Smooth muscle cell of bladder (primary cell): ENCODE measurements around the gene TRAF3IP3. TPM values are rescaled to one million over a fixed set of nuclear protein-coding genes. Genes with fewer than 3 reads are reported as not detected.

ENCODE experiments used
- total RNA-seq: library from RNA; depleted of rRNA; stranded (reverse); fragments of >200 nt; gene quantifications from 2 replicates; pipeline ENCODE4 v1.2.3, GENCODE V29; 2014

TRAF3IP3 gene, protein sequence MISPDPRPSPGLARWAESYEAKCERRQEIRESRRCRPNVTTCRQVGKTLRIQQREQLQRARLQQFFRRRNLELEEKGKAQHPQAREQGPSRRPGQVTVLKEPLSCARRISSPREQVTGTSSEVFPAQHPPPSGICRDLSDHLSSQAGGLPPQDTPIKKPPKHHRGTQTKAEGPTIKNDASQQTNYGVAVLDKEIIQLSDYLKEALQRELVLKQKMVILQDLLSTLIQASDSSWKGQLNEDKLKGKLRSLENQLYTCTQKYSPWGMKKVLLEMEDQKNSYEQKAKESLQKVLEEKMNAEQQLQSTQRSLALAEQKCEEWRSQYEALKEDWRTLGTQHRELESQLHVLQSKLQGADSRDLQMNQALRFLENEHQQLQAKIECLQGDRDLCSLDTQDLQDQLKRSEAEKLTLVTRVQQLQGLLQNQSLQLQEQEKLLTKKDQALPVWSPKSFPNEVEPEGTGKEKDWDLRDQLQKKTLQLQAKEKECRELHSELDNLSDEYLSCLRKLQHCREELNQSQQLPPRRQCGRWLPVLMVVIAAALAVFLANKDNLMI
- under 0.01 and 0.28 TPM in 2 replicates for total RNA-seq

DNA sequence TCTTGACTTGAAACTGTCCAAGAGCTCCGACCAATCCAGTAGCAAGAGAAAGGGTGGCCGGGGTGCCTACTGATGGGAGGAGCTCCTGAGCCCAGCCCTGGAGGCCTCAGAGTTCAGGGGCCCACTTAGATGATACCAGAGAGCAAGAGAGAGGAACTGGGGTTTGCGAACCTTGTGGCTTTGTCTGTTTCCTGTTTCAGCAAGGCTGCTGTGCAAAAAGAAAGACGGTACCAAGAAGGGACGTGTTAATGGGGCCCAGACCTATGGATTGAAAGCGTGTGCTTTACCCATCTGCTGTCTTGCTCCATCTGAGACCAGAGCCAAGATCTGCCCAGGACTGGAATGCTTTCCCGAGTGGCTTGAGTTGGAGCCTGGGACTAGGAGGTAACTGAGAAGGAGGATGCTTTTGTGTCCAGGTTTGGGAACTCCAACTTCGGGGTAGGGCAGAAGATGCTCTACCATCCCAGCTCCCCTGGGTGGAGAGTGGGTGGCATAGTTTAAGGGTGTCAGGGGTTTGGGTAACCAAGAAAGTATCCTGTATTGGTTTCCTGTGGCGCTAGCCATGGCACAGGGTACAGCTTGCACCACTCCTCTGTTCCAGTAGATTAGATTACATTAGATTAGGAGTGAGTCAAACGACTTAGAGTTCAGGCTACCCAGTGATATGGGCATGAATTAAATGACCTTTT is at the start of gene TRAF3IP3:
TRAF3IP3 (plus strand) TSS at position 128 of the 689 bp plus-strand sequence. CDS start 3,987 bp downstream, outside the sequence.

DNA sequence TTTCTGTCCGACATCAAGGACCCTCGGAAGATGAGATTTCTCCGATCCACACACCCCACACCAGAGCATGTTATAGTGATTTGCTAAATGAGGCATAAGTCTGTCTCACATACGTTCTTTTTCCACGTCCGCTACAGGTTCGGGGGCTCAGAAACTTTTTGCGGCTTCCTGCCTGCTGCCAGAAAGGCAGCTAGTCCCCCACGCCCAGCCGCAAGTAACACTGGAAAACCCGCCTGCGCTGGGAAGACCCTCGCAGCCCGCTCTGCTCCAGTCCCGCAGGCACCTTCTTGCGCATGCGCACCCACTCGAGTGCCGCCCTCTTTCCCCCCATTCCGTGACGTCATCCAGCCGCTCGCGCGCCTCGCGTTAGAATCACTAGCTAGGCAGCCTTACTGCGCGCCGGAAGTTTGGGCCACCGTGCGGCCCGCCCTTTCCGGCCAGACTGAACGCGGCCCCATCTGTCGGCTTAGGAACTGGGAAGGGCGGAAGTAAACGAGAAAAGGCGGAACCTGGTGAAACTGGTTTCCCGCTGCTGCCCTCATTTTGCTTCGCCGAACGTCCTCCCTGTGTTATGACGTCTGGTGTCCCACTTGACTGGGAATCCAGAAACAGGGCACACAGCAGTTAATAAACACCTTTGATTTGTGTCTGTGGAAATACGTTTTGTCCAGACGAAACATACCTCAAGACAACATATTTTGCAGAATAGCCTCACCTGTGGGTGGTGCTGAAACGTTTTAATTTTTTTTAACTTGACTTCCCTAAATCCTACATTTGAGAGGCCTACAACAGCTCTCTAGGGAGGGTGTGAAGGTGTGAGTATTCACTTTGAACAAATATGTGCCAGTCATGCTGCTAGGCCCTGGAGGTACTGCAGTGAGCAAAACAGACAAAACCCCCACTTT is 28.7 kb downstream of the TRAF3IP3 start, which contains the start of gene C1orf74:
C1orf74 (minus strand) TSS at position 295 of the 905 bp plus-strand sequence. CDS start 925 bp downstream, outside the sequence.

DNA sequence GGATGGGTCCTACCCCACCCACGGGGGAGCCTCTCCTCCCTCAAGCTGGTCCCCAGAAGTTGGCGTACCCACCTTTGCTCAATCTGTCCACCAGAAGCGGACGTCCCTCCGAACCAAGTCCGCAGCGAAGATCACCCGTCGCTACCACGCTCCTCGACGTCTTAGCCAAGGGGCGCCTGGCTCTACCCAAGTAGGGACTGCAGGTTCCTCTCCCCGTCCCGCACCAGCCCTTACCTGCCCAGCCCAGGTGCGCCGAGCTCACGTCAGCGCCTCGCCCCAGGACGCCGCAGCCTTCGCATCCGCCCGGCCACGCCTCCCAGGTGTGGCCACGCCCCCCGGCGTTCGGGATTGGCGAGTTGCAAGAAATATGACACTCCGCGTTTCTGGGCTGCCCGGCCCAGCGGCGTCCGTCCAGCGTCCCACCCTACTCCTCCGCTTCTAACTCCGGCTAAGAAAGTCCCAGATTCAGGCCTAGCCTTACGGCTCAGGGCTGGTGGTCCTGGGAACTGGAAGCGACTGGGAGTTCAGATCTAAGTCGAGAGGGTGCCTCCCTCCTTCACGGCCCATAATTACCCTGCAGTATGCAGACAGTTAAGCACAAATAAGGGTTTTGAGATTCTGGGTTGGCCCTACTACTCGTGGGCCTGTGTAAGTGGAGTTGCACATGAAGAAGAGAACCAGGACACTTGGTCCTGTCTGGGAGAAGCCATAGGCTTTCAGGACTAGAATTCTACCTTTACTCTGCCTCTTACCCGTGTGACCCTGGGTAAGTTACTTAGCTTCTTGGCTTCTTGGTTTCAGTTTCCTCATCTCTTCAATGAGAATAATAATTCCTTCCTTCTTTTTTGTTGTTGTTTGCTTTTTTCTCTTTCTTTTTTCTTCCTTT is 50.3 kb downstream of the TRAF3IP3 start, which contains the start of gene IRF6:
IRF6 (minus strand) TSS at position 268 of the 886 bp plus-strand sequence. CDS start 4,729 bp downstream, outside the sequence.

DNA sequence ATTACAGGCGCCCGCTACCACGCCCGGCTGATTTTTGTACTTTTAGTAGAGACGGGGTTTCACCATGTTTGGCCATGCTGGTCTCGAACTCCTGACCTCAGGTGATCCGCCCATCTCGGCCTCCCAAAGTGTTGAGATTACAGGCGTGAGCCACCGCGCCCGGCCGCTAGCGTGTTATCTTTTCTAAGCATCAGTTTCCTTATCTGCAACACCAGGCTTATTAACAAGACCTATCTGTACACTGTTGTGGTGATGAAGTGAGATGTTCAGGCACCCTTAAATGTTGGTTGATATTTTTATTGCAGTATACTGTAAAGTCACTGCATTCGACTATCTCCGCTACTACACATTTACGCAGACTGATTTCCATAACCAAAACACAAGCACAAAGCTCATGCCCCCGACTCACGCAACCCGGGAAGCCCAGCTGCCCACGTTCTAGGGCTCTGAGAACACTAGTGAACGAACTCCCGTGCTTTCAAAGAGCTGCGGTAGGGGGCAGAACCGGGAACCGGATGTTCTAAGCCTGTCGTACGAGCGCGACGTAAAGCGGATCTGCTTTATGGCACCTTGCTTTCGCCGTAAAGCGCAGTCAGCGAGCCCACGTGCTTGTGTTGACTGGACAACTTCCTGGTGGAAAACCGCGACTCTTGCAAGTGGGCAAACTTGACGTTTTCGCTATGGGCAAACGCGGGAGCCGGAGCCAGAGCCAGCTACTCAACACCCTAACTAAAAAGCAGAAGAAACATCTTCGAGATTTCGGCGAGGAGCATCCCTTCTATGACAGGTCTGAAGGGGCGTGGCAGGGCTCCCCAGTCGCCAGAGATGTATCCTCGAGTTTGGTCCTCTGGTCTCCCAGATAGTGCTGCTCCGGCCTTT is 71.8 kb downstream of the TRAF3IP3 start, which contains the start of gene UTP25:
UTP25 (plus strand) TSS at position 589 of the 879 bp plus-strand sequence; CDS start at position 681, 92 bp downstream.

Other genes with a start within 250 kb of the TRAF3IP3 start
- gene CAMK1G, start 172.3 kb upstream of the TRAF3IP3 start, total RNA-seq = 0.28 and 0.83 TPM in 2 replicates
- 7.1 and 9.3 TPM in 2 replicates for gene LAMB3, start 103.6 kb upstream of the TRAF3IP3 start, total RNA-seq
- 38.9 and 55.8 TPM in 2 replicates for gene G0S2, start 80.6 kb upstream of the TRAF3IP3 start, total RNA-seq
- gene HSD11B1, start 51.2 kb upstream of the TRAF3IP3 start, total RNA-seq = 137 and 168 TPM in 2 replicates
- 2.0 and 2.3 TPM in 2 replicates for gene C1orf74, start 28.5 kb downstream of the TRAF3IP3 start, total RNA-seq
- gene IRF6, start 50.1 kb downstream of the TRAF3IP3 start, total RNA-seq = 0.09 and 0.14 TPM in 2 replicates
- gene UTP25, start 71.9 kb downstream of the TRAF3IP3 start, total RNA-seq = 3.6 and 5.9 TPM in 2 replicates
- gene SYT14, start 182.2 kb downstream of the TRAF3IP3 start, total RNA-seq = 0.65 and 1.8 TPM in 2 replicates